Astrocyte (in vitro differentiated cells and primary cell): ENCODE results near the gene ST6GALNAC4.

Source experiments
- CTCF ChIP-seq: IDR thresholded peaks from 2 replicates; pipeline ENCODE4 v1.5.1; 2011; ENCODE audit warnings: low read depth, mild to moderate bottlenecking, inconsistent platforms, low read length, moderate library complexity; ENCODE audit not compliant: insufficient read depth
- EZH2 ChIP-seq: IDR thresholded peaks from 2 replicates; pipeline ENCODE4 v1.6.1; 2012; ENCODE audit warnings: mild to moderate bottlenecking, low read length, inconsistent platforms; ENCODE audit not compliant: insufficient read depth

GRCh38 chr9:127926906-127927200 lies 10.0 kb upstream of the ST6GALNAC4 start:
- TF ChIP-seq CTCF (no peak), EZH2 (no peak)
